ENCODE measurements around the gene ZNF618.

ZNF618 gene

DNA sequence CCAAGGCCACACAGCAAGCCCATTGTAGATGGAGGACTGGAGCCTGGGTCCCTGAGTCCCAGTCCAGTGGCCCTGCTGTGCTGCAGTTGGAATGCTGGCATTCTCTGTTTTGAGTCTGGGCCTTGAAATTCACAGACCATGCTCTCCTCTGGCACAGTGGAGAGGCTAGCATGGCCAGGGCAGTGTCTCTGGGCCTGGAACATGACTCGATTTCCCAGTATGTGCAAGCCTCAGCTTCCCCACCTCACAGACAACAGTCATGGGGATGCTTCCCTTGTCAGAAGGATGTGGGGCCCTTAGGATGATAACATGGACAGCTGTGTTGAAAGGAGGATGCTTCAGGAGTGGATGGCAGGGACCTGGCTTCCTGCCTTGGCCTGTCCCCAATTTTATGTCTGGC, 110.8 kb downstream of the ZNF618 start:
- H3K4me3 ChIP-seq (replicated peaks; ENCODE audit: low read depth, low read length): no peak overlapping the region
- no peak for TF ChIP-seq CTCF (IDR thresholded peaks at IDR 0.05; ENCODE audit: low read depth, low read length, missing control alignments)
- no peak for DNase-seq (ENCODE audit: extremely low read depth, low read depth)

- H3K4me3 ChIP-seq (replicated peaks; ENCODE audit: low read depth, low read length): no peak overlapping the region
- no peak for DNase-seq (ENCODE audit: extremely low read depth, low read depth)
- no peak for TF ChIP-seq CTCF (IDR thresholded peaks at IDR 0.05; ENCODE audit: low read depth, low read length, missing control alignments)
These were observed 111.4 kb downstream of the ZNF618 start for GRCh38 chr9:113987526-113987925.

- TF ChIP-seq CTCF (IDR thresholded peaks at IDR 0.05; ENCODE audit: low read depth, low read length, missing control alignments): no peak
- H3K4me3 ChIP-seq (replicated peaks; ENCODE audit: low read depth, low read length): no peak overlapping the region
- no peak for DNase-seq (ENCODE audit: extremely low read depth, low read depth)
These were observed 112.4 kb downstream of the ZNF618 start for GRCh38 chr9:113988385-113989016.

DNA sequence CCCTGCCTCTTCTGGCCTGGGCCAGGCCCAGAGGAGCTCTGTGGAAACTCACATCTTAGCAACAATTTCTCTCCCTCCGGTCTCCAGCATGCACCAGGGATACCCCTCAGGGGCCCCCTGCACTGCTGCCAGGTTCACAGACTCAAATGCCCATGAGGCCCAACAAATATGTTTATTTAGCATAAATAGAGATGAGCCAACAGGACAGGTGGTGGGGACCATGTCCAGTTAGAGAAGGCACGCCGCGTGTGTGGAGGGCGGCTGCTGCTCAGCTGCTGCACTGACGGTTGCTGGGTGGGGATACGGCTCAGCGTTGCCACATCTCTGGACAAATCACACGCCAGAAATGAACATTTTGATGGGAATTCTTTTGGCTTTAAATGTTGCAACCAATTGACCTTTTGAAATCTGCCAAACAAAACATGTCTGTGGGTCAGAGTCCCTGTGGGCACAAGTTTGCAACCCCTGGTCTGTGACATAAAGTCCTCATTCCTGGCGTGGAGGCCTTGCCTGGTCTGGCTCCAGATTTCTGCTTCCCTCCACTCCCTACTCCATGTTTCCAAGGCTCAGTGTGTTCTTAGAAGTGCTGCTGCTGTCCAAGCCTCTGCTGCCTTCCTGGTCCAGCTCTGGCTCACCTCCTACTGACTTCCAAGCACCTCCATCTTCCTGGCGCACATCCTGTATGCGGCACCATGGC, 113.1 kb downstream of the ZNF618 start:
- DNase-seq (ENCODE audit: extremely low read depth, low read depth): no peak
- TF ChIP-seq CTCF (IDR thresholded peaks at IDR 0.05; ENCODE audit: low read depth, low read length, missing control alignments): no peak
- H3K4me3 ChIP-seq (replicated peaks; ENCODE audit: low read depth, low read length): no peak overlapping the region

DNA sequence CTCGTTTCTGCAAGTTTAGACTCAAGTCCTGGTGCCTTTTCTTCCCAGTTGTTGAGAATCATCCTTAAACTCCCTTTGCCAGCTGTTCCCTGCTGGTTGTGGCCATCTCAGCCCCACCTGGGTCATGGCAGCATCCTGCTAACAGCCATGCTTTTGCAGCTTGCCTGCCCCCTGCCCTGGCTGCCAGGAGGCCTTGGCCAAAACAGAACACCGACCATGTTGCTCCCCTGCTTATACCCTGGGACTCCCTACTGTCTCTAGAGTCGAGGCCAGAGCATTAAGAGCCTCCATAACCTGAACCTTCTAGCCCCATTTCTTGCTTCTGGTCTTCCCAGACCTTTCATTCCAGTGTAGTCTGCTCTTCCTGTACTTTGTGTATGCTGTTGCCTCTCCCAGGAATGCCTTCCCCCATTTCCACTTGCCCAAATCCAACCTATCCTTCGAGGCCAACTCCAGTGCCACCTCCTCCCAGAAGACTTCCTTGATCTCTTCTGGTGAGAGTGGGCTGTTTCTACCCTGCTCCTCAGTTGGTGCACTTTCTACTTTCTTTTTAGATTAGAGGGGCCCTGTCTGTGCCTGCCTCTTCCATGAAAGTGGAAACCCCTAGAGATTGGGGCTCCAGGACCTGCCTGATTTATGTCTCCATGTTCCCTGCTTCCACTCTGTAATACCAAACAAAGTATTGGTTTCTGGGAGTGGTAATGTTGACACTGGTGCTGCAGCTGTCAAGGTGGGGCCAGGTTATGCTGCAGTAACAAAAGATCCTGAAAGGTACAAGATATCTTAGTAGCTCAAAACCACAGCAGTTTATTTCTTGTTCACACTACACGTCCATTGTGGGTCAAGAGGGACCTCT, 113.8 kb downstream of the ZNF618 start:
- DNase-seq (ENCODE audit: extremely low read depth, low read depth): no peak
- TF ChIP-seq CTCF (IDR thresholded peaks at IDR 0.05; ENCODE audit: low read depth, low read length, missing control alignments): no peak
- no peak overlapping the region for H3K4me3 ChIP-seq (replicated peaks; ENCODE audit: low read depth, low read length)

DNA sequence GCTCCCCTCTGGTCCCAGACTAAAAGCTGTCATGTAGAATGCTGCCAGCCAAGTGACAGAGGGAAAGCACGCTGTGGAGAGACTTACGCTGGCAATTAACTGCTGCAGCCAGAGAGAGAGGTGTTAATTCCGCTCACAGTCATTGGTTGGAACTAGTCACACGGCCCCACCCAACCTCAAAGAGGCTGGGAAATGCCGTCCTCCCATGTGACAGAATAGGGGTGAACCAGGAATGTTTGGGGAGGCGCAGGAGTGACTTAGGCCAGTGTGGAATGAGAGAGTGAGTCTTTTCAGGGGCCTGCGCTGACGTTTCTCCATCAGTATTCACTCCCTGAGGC, 114.4 kb downstream of the ZNF618 start:
- no peak for TF ChIP-seq CTCF (IDR thresholded peaks at IDR 0.05; ENCODE audit: low read depth, low read length, missing control alignments)
- H3K4me3 ChIP-seq (replicated peaks; ENCODE audit: low read depth, low read length): no peak overlapping the region

More for the DNA sequence above, 114.4 kb downstream of the ZNF618 start:
- no peak for DNase-seq (ENCODE audit: extremely low read depth, low read depth)
